ENCODE data around the gene TLE3. TPM values are rescaled to one million over a fixed set of nuclear protein-coding genes. Genes with fewer than 3 reads are reported as not detected.
A peak's percentile ranks its signal among the peaks of the same experiment; 100 is the strongest.

Gene TLE3
- total RNA-seq, 4 donors from 2014 or later = 39.1 to 275 (median 71.6) TPM

GRCh38 chr15:70093481-70094319 lies 4.0 kb downstream of the TLE3 start:
- intact Hi-C loops (cut with DNase I) = loop anchor here (10.0 kb wide), 3 partner anchors 121 to 619 kb away; no protein-coding TSS in a partner anchor
- H3K27ac ChIP-seq = peak overlapping the region in 1 of 3 donors; percentile 4
- no peak for TF ChIP-seq POLR2A (IDR thresholded peaks at IDR 0.05)
- TF ChIP-seq, protein P1, sequence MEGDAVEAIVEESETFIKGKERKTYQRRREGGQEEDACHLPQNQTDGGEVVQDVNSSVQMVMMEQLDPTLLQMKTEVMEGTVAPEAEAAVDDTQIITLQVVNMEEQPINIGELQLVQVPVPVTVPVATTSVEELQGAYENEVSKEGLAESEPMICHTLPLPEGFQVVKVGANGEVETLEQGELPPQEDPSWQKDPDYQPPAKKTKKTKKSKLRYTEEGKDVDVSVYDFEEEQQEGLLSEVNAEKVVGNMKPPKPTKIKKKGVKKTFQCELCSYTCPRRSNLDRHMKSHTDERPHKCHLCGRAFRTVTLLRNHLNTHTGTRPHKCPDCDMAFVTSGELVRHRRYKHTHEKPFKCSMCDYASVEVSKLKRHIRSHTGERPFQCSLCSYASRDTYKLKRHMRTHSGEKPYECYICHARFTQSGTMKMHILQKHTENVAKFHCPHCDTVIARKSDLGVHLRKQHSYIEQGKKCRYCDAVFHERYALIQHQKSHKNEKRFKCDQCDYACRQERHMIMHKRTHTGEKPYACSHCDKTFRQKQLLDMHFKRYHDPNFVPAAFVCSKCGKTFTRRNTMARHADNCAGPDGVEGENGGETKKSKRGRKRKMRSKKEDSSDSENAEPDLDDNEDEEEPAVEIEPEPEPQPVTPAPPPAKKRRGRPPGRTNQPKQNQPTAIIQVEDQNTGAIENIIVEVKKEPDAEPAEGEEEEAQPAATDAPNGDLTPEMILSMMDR (IDR thresholded peaks at IDR 0.05) = no peak
- DNase-seq = no peak
- H3K4me3 ChIP-seq (replicated peaks in 1 of 3) = no peak overlapping the region
- 49 to 58% methylated on average over 11 of the region's 11 CpGs for WGBS, 2 donors
- H3K9me3 ChIP-seq = no peaks in the 10 kb centered on the region
- peaks cover 60 to 71% of the 10 kb centered on the region in 2 donors for H3K4me1 ChIP-seq
- no peaks in the 10 kb centered on the region for H3K36me3 ChIP-seq
- H3K27me3 ChIP-seq = no peaks in the 10 kb centered on the region

DNA sequence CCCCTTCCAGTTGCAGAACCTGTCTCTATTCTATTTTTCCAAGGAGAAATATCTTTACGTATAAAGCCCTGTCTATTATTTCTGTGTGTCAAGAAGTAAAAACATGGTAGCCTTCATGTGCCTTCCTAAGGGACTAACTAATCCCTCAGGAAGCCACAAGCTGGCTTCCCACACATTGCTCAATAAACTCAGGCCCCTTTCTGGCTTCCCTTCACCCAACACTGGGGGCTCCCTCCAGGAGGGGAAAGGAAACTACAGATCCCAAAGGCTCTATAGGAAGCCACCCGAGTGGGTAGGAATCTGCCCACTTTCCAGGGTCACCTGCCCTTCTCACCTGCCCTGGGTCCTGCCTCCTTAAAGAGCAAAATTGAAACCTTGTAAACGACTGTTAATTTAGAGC lies 4.6 kb downstream of the TLE3 start:
- no peak for TF ChIP-seq POLR2A (IDR thresholded peaks at IDR 0.05)
- TF ChIP-seq, protein P1 (IDR thresholded peaks at IDR 0.05) = no peak
- H3K36me3 ChIP-seq = no peaks in the 10 kb centered on the region
- H3K27ac ChIP-seq = peak overlapping the region in 1 of 3 donors; percentile 4
- H3K4me3 ChIP-seq (replicated peaks in 1 of 3) = no peak overlapping the region
- whole genome bisulfite sequencing, 2 donors = 67 to 73% methylated on average over 3 of the region's 3 CpGs
- H3K4me1 ChIP-seq = peaks cover 58 to 69% of the 10 kb centered on the region in 2 donors
- H3K9me3 ChIP-seq = no peaks in the 10 kb centered on the region
- no peaks in the 10 kb centered on the region for H3K27me3 ChIP-seq
- intact Hi-C loops (cut with DNase I) = loop anchor here (10.0 kb wide), 3 partner anchors 122 to 618 kb away; no protein-coding TSS in a partner anchor
- DNase-seq = no peak

DNA sequence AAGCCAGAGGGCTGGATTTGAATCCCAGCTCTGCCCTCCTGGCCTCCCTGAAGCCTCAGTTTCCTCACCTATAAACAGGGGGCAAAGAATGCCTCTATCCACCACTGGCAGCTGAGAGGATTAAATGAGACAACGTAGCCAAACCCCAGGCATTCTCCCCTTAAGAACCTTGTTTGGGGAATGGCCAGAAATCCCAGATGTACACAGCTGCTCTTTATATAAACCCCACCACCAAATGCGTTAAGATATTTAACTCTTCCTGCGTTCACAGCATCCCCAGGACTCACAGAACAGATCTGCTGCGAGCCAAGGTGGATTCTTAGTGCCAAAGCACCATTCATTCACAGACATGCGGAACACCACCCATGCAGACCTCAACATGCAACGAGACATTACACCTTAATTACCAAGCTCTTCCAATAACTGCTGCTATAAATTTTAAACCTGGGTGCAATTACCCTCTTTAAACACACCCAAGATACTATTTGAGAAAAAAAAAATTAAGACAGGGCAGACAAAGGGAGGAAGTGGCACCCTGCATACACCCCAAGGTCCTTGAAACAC lies 5.2 kb downstream of the TLE3 start:
- Histone ChIP-seq H3K9me3 (no peaks in the 10 kb centered on the region), H3K36me3 (peaks cover 0 to 2% of the 10 kb centered on the region in 2 donors), H3K4me3 (replicated peaks in 1 of 3) (no peak overlapping the region), H3K27me3 (no peaks in the 10 kb centered on the region), H3K4me1 (peaks cover 57 to 73% of the 10 kb centered on the region in 2 donors), H3K27ac (no peak overlapping the region)
- intact Hi-C loops (cut with DNase I) = loop anchor here (10.0 kb wide), 3 partner anchors 122 to 618 kb away; no protein-coding TSS in a partner anchor
- 94 to 98% methylated on average over 6 of the region's 6 CpGs for WGBS, 2 donors
- no peak for DNase-seq
- no peak for TF ChIP-seq POLR2A (IDR thresholded peaks at IDR 0.05)

GRCh38 chr15:70091726-70092463 lies 5.8 kb downstream of the TLE3 start:
- 55 to 62% methylated on average over 12 of the region's 12 CpGs for WGBS, 2 donors
- TF ChIP-seq POLR2A (IDR thresholded peaks at IDR 0.05) = no peak
- Histone ChIP-seq H3K27ac (no peak overlapping the region), H3K27me3 (no peaks in the 10 kb centered on the region), H3K36me3 (peaks cover 0 to 6% of the 10 kb centered on the region in 2 donors), H3K9me3 (no peaks in the 10 kb centered on the region), H3K4me1 (peaks cover 57 to 77% of the 10 kb centered on the region in 2 donors), H3K4me3 (replicated peaks in 1 of 3) (no peak overlapping the region)
- intact Hi-C loops (cut with DNase I) = loop anchor here (10.0 kb wide), 3 partner anchors 123 to 617 kb away; no protein-coding TSS in a partner anchor
- DNase-seq = peak; percentile 42 to 44

GRCh38 chr15:70090436-70091296 lies 7.1 kb downstream of the TLE3 start:
- Histone ChIP-seq H3K27ac (no peak overlapping the region), H3K36me3 (peaks cover 0 to 6% of the 10 kb centered on the region in 2 donors)
- intact Hi-C loops (cut with DNase I) = loop anchor here (10.0 kb wide), 3 partner anchors 124 to 616 kb away; no protein-coding TSS in a partner anchor

More at GRCh38 chr15:70090436-70091296, 7.1 kb downstream of the TLE3 start:
- H3K4me3 ChIP-seq (replicated peaks in 1 of 3) = no peak overlapping the region
- TF ChIP-seq, protein P1 (IDR thresholded peaks at IDR 0.05) = no peak
- no peaks in the 10 kb centered on the region for H3K9me3 ChIP-seq
- DNase-seq = no peak
- WGBS, 2 donors = 95 to 98% methylated on average over 8 of the region's 8 CpGs
- no peaks in the 10 kb centered on the region for H3K27me3 ChIP-seq
- peaks cover 55 to 77% of the 10 kb centered on the region in 2 donors for H3K4me1 ChIP-seq
